ENCODE measurements around the gene CCIN. TPM values are rescaled to one million over a fixed set of nuclear protein-coding genes. Genes with fewer than 3 reads are reported as not detected.
"Not testable (repeated sequence)": the region's sequence is repeated elsewhere in the genome, so short reads cannot be mapped to it uniquely, and the experiment has no call there.

CCIN gene
- polyA plus RNA-seq, 3 donors: 0.11 to 2.3 (median 0.35) TPM

- no peak overlapping the region for H3K27ac Mint-ChIP-seq
- Histone ChIP-seq H3K79me2 (ENCODE audit: insufficient read depth, low read length) (no peaks in the 10 kb centered on the region), H3K9ac (ENCODE audit: insufficient read depth, low read length, poor library complexity, severe bottlenecking) (no peak overlapping the region), H3K4me2 (replicated peaks; ENCODE audit: extremely low read depth, low read length, poor library complexity, severe bottlenecking) (no peak overlapping the region), H3K9me3 (replicated peaks in 1 of 2; ENCODE audit: control insufficient read depth in 1 of 2, insufficient read depth in 1 of 2, low read length in 2 of 2) (no peaks in the 10 kb centered on the region), H3K36me3 (replicated peaks in 1 of 2; ENCODE audit: control insufficient read depth in 1 of 2, insufficient read depth in 2 of 2, low read length in 2 of 2) (no peaks in the 10 kb centered on the region), H3K27ac (ENCODE audit: low read depth in 1 of 2, low read length in 2 of 2) (no peak overlapping the region), H3K27me3 (ENCODE audit: control insufficient read depth in 2 of 2, insufficient read depth in 2 of 2, low read length in 2 of 2) (no peaks in the 10 kb centered on the region), H4K20me1 (ENCODE audit: insufficient read depth, low read length) (no peaks in the 10 kb centered on the region), H3K4me1 (ENCODE audit: control insufficient read depth in 1 of 2, insufficient read depth in 2 of 2, low read length in 2 of 2) (peaks cover 0 to 1% of the 10 kb centered on the region in 2 donors), H2AFZ (ENCODE audit: insufficient read depth, low read depth, low read length, poor library complexity, severe bottlenecking) (no peak overlapping the region), H3K4me3 (replicated peaks in 1 of 3; ENCODE audit: low read depth in 2 of 3, low read length in 3 of 3) (no peak overlapping the region)
- peaks cover 0 to 5% (median 2%) of the 10 kb centered on the region in 7 donors for H3K9me3 Mint-ChIP-seq
- DNase-seq: no peak
- H3K4me3 Mint-ChIP-seq: no peak overlapping the region
- intact Hi-C loops (cut with micrococcal nuclease): no loop called here
- peaks cover 0 to 10% (median 8%) of the 10 kb centered on the region in 3 donors for H3K27me3 Mint-ChIP-seq (ENCODE audit: low read depth in 3 of 3)
- no peaks in the 10 kb centered on the region for H3K36me3 Mint-ChIP-seq
- 100% methylated on average over 2 of the region's 3 CpGs for WGBS (ENCODE audit: insufficient coverage)
- peaks cover 8% of the 10 kb centered on the region for H3K4me1 Mint-ChIP-seq
- TF ChIP-seq CTCF (IDR thresholded peaks at IDR 0.05): no peak
Observed at GRCh38 chr9:36174731-36175130, 5.5 kb downstream of the CCIN start.

- H3K4me1 ChIP-seq (ENCODE audit: control insufficient read depth in 1 of 2, insufficient read depth in 2 of 2, low read length in 2 of 2); H3K9ac ChIP-seq (ENCODE audit: insufficient read depth, low read length, poor library complexity, severe bottlenecking); H3K4me3 ChIP-seq (replicated peaks in 1 of 3; ENCODE audit: low read depth in 2 of 3, low read length in 3 of 3); H4K20me1 ChIP-seq (ENCODE audit: insufficient read depth, low read length); H3K9me3 ChIP-seq (replicated peaks in 1 of 2; ENCODE audit: control insufficient read depth in 1 of 2, insufficient read depth in 1 of 2, low read length in 2 of 2); H3K27me3 ChIP-seq (ENCODE audit: control insufficient read depth in 2 of 2, insufficient read depth in 2 of 2, low read length in 2 of 2); H3K4me1 Mint-ChIP-seq; H3K27ac ChIP-seq (ENCODE audit: low read depth in 1 of 2, low read length in 2 of 2); H3K36me3 Mint-ChIP-seq; H3K27ac Mint-ChIP-seq; H3K79me2 ChIP-seq (ENCODE audit: insufficient read depth, low read length); intact Hi-C loops (cut with micrococcal nuclease); H3K36me3 ChIP-seq (replicated peaks in 1 of 2; ENCODE audit: control insufficient read depth in 1 of 2, insufficient read depth in 2 of 2, low read length in 2 of 2); H3K4me3 Mint-ChIP-seq; DNase-seq; H3K9me3 Mint-ChIP-seq; H3K27me3 Mint-ChIP-seq (ENCODE audit: low read depth in 3 of 3); H2AFZ ChIP-seq (ENCODE audit: insufficient read depth, low read depth, low read length, poor library complexity, severe bottlenecking); H3K4me2 ChIP-seq (replicated peaks; ENCODE audit: extremely low read depth, low read length, poor library complexity, severe bottlenecking): not testable (repeated sequence)
- no CpG with 5 or more reads among the region's 3 CpGs for WGBS (ENCODE audit: insufficient coverage)
Observed at GRCh38 chr9:36175209-36175608, 6.0 kb downstream of the CCIN start.

GRCh38 chr9:36176496-36176895 lies 7.3 kb downstream of the CCIN start:
- H2AFZ ChIP-seq (ENCODE audit: insufficient read depth, low read depth, low read length, poor library complexity, severe bottlenecking); H3K27ac Mint-ChIP-seq; H3K4me2 ChIP-seq (replicated peaks; ENCODE audit: extremely low read depth, low read length, poor library complexity, severe bottlenecking); DNase-seq; H3K4me3 ChIP-seq (replicated peaks in 1 of 3; ENCODE audit: low read depth in 2 of 3, low read length in 3 of 3); H3K4me1 Mint-ChIP-seq; H3K27me3 ChIP-seq (ENCODE audit: control insufficient read depth in 2 of 2, insufficient read depth in 2 of 2, low read length in 2 of 2); H3K79me2 ChIP-seq (ENCODE audit: insufficient read depth, low read length); intact Hi-C loops (cut with micrococcal nuclease); H4K20me1 ChIP-seq (ENCODE audit: insufficient read depth, low read length); H3K27me3 Mint-ChIP-seq (ENCODE audit: low read depth in 3 of 3); H3K4me1 ChIP-seq (ENCODE audit: control insufficient read depth in 1 of 2, insufficient read depth in 2 of 2, low read length in 2 of 2); H3K27ac ChIP-seq (ENCODE audit: low read depth in 1 of 2, low read length in 2 of 2); H3K36me3 Mint-ChIP-seq; H3K36me3 ChIP-seq (replicated peaks in 1 of 2; ENCODE audit: control insufficient read depth in 1 of 2, insufficient read depth in 2 of 2, low read length in 2 of 2); H3K9me3 ChIP-seq (replicated peaks in 1 of 2; ENCODE audit: control insufficient read depth in 1 of 2, insufficient read depth in 1 of 2, low read length in 2 of 2); H3K4me3 Mint-ChIP-seq; H3K9ac ChIP-seq (ENCODE audit: insufficient read depth, low read length, poor library complexity, severe bottlenecking): not testable (repeated sequence)
- WGBS (ENCODE audit: insufficient coverage): 96% methylated on average over 8 of the region's 10 CpGs
- peaks cover 0 to 13% (median 8%) of the 10 kb centered on the region in 7 donors for H3K9me3 Mint-ChIP-seq

Data from CD14-positive monocyte (primary cell).